ENCODE measurements around the gene HACL1. TPM values are rescaled to one million over a fixed set of nuclear protein-coding genes. Genes with fewer than 3 reads are reported as not detected.
"Not testable (repeated sequence)": the region's sequence is repeated elsewhere in the genome, so short reads cannot be mapped to it uniquely, and the experiment has no call there.

The HACL1 gene
- total RNA-seq, 1 experiment from 2014 or later = 19.0 TPM

DNA sequence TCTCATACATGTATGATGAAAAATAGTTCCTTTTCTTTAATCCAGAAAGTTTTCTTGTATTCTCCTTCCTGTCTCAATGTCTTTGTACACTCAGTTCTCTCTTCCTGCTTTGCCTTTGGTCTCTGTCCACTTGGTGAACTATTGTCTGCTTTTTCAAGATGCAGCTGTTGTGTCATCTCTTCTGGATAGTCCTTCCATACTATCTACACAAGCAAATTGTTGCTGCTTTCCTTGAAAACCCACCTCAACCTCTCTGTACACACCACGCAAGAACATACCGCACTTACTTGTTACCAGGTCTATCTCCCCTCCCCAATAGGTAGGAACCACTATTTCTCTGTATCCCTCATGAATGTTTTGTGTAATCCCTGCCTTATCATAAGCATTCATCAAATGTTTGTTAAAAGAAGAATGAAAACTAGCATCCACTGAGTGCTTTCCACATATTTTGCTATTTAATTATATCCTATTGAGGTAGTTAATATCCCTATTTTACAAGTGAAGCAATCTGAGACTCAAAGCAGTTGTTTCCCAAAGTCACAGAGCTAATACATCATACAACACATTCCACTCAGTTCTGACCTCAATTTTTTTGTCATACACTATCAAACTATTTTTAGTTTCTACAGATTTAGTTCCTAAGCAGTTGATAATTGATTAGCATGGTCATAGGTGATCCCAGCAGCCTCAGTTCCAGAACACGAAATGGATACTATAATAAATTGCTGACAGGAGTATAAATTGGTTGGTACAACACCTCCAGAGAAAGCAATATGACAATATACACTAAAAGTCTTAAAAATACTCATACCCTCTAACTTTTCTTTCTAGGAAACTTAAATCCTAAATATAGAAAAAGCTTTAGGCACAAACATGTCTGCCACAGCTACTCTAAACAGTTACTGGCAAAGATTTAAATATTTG, 19.6 kb downstream of the HACL1 start:
- no peak for DNase-seq (ENCODE audit: low spot score)

DNA sequence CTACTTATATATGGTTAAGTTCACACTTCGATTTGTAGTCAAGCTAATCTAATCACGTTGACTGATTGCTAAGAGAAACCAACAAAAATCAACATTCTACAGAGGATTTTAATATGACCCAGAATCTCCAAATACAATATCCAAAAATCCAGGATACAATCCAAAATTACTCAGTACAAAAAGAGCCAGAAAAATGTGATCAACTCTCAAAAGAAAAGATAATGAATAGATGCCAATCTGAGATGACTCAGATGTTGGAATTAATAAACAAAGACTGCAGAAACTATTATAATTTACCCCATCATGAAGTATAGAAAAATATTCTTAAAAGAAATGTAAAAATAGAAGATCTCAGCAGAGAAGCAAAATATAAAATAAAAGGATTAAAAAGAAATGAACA, 22.3 kb downstream of the HACL1 start:
- DNase-seq (ENCODE audit: low spot score) = no peak

DNA sequence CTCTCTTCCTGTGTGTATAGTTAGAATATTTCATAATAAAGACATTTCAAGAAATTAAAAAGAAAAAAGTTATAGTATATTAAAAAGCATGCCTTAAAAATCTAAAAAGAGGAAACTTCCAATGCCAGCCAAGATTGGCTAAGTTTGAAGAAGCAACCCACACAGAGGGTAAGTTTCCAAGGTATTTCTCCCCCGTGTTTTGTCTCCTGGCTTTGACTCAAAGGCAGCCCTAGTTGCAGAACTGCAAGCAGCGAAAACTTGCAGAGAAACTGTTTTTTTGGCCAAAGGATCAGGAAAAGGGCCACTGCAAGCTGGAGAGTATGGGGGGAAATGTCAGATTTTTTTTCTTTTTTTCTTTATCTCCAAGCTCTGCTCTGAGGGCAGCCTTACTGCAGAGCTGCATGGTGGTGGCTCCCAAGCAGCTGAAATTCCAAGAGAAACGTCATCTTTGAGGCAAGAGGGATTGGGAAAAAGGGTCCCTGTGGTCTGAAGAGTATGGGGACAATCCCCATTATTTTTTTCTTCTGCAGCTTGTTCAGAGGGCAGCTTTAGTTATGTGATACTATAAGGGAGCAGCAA, 23.0 kb downstream of the HACL1 start:
- no peak for DNase-seq (ENCODE audit: low spot score)

DNA sequence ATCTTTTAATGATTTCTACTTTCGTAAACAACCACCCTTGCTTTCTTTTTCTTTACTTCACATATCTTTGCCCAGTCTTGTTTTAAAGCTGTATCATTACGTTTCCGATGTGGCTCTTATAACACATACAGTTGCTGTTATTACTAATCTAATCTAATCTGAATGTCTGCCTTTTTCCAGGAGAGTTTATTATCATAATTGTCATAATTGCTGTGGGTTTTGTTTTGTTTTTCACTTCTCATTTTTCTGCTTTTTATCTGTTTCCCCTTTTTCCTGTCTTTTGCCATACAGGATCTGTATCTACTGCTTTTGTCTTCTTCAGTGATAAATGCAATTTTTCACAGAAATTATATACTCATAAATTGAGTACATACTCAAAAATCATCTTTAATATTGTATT, 24.9 kb downstream of the HACL1 start:
- DNase-seq (ENCODE audit: low spot score) = no peak

DNA sequence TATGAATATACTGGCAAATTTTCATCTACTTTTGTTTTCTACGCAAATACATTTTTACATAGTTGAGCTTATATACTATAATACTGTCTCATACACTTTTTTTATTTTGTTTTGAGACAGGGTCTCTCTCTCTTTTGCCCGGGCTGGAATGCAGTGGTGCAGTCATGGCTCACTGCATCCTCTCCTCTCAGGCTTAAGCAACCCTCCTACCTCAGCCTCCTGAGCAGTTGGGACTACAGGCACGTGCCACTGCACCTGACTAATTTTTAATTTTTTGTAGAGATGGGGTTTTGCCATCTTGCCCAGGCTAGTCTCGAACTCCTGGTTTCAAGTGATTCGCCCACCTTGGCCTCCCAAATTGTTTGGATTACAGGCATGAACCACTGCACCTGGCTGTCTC, 25.9 kb downstream of the HACL1 start:
- DNase-seq (ENCODE audit: low spot score) = no peak

DNA sequence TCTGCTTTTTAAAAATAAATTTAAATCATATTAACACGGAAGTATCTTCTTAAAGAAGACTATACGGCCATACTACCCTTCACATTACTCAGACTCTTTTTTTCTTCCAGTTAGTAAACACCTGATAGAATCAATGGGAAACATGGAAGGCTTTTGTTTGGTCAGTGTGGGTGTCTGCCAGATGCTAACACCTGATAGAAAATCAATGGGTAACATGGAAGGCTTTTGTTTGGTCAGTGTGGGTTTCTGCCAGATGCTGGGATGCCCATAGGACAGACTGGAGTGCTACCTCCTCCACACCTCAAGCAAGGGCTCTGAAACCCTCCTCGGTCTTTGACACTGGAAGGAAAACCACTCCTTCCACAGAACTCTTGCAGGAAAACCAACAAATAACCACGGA, 29.2 kb downstream of the HACL1 start:
- no peak for DNase-seq (ENCODE audit: low spot score)

DNA sequence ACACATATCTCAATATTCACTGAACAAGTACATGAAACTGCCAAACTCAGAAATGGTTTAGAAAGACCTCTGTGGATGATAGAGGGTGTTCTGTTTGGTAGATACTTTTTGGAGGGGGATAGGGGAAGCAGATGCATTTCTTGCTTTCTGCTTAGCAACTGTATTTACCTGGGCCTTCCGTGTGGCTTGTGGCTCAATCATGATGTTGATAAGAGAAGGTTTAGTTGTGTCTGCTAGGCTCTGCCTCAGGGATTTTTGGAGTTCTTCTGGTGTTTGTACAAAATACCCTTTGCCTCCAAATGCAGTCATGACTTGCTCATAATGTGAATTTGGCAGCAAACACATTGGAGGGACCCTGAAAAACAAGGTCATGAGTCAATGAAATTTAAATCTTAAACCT, 38.2 kb downstream of the HACL1 start:
- no peak for DNase-seq (ENCODE audit: low spot score)

DNA sequence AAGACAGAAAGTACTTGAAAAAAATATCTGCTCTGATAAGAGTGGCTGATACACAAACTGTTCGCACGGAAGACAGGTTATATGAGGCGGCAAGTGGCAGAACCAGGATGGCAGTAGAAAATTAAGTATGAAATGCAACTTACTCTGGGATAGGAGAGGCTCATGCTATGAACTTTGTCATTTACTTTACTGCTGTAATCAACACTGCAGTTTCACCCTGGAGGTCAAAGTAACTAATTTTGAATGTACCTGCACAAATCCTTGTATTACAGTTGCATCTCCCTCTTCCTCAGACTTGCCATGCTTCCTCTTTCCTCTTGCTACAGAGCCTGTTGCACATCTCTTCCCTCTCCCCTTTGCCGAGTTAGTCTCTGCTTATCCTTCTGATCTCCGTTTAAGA, 38.8 kb downstream of the HACL1 start:
- no peak for DNase-seq (ENCODE audit: low spot score)

DNA sequence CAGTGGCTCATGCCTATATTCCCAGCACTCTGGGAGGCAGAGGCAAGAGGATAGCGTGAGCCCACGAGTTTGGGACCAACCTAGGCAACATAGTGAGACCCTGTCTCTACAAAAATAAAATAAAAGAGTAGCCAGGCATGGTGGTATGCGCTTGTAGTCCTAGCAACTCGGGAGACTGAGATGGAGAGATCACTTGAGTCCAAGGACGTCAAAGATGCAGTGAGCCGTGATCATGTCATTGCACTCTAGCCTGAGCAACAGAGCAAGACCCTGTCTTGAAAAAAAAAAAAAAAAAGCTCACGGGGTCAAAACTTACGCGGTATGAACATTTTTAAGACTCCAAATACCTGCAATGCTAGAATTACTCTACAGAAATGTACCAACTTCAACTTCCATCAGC, 42.8 kb downstream of the HACL1 start:
- no peak for DNase-seq (ENCODE audit: low spot score)

DNA sequence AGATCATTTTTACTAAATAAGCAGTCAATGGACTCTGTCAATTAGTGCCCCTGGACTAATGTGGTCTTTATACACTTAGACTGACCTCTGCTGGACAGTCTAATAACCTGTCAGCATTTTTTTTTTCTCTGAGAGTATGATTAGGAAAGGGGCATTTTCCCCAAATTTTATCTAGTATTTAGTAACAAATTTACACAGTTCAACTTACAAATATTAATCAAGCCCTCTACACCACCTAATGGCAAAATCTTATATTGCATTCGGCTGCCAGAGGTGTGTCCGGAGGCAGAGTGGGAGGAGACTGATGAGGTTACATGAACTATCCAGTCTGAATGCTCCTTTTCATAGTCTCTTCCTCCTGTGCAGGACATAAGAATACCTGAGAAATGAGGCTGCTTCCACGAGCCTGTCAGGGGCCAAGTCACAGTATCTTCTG, 43.8 kb downstream of the HACL1 start:
- DNase-seq (ENCODE audit: low spot score) = peak; percentile 60

DNA sequence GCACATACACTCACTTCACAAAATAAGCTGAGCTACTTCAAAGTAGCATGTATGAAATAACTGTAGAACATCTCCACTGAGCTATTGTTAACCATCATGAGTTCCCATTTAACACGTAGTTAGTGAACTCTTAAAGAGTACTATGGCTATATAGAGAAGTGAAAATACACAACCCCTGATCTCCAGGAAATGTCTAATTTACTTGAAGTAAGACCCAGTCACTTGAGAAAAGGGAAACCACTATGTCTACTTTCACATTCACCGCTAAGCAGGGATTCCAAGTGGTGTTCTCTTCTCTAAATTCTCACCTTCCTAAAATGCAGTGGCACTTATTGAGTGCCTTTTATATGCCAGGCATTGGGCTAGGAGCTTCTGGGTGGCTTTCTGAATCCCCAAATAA, 44.9 kb downstream of the HACL1 start:
- no peak for DNase-seq (ENCODE audit: low spot score)

DNA sequence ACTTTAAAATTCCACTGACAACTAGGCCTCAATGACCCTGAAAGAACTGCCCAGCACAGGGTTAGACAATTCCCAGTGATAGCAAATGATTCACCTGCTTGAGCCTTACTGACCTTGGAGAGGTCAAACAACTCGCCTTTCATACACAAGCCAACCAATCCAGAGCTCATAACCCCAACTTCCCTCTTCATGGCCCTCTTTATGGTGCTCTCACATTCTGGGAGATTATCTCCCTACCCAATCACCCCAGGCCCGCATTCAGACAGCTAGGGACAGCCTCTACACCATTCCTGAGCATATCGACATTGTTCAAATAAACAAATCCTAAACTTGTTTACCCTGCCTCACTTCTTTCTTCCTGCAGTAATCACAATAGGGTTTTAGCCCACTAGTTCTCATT, 47.6 kb downstream of the HACL1 start:
- no peak for DNase-seq (ENCODE audit: low spot score)

DNA sequence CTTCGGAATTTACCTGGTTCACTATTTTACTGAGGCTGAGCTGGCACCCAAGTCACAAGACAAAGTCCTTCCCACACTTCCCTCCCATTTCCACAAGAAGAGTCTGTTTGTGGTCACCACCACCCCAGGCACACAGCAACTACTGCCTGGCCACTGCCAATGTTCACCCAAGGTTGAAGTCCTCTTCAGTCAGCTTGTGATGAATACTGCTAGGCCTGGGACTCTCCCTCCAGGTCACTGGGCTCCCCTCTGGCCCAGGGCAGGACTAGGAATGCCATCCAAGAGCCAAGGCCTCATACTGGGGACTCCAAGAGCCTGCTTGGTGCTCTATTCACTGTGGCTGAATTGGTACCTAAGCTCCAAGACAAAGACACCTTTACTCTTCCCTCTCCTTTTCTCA, 49.5 kb downstream of the HACL1 start:
- no peak for DNase-seq (ENCODE audit: low spot score)

DNA sequence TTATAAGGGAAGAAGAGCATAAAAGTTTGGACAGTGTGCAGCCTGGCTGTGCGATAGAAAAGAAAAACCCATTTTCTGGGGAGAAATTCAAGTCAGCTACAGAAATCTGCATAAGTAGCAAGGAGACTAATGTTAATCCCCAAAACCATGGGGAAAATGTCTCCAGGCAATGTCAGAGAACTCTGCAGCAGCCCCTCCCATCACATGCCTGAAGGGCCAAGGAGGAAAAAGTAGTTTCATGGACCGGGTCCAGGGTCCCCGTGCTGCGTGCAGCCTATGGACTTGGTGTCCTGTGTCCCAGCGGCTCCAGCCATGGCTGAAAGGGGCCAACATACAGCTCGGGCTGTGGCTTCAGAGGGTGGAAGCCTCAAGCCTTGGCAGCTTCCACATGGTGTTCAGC, 51.5 kb downstream of the HACL1 start:
- no peak for DNase-seq (ENCODE audit: low spot score)

DNA sequence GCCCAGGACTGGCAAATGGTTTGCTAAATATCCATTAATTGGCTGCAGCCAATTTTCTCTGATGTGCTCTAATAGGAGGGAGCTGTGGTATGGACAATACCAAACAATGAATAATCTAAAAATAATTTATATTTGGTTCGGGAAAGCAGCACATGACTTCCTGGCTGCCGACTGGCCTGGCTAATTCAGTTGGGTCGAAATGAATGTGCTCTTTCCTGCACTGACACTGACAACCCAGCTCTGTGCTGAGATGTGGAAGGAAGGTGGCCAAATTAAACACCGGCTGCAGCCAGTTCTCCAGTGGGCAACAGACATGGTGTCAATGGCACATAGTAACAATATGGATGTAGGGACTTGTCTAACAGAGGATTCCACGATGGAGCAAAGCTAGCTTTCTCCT, 58.8 kb downstream of the HACL1 start:
- DNase-seq (ENCODE audit: low spot score) = no peak

DNA sequence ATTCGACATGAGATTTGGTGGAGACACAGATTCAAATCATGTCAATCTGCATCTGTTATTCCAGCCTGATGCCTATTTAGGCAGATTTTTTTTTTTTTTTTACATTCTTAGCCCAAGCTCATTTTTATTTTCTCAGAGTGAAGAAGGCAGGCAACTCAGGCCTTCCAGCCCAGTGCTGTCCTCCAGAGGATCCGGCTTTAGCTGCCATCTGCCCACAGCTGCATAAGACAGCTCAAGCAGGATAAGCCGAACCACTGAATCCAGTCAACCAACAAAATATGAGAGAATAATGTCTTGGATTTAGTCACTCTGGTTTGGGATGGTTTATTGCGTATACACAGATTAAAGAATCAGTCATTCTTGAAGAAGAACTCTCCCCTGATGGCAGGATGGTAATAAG, 60.0 kb downstream of the HACL1 start:
- DNase-seq (ENCODE audit: low spot score) = no peak

DNA sequence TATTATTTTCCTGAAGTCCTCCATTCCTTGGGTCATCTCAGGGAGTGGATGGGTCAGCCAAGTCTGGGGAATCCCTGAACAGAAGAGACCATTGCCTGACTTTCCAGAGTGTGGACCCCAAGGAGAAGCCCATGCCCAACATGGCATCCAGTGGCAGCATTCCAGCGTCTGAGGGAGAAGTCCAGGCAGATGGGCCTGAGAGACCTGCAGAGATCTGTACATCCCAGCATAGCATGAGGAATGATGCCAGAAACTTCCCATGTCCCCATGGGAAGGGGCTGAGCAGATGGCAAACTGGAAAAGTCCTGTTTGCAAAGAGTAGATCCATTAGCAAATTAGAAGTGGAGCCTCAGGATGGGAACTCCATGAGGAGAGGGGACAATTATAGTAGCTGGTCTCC, 62.3 kb downstream of the HACL1 start:
- no peak for DNase-seq (ENCODE audit: low spot score)

DNA sequence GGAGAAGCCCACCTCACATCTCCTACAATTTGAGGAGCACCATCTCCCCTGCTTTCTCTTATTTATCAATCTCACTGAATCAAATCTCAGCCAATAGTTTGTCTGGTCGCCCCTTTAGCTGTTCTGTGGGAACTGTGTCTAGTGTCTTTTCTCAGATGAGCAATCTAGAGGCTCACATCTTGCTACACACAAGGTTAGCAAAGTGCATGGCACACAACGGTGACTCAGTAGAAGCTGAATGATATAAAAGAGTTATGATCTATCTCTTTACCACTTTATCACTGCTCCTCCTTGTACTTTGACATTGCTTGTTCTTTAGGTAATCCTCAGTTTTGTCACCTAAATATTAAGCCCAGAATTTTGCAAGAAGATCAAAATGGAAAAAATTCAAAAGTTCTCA, 63.0 kb downstream of the HACL1 start:
- DNase-seq (ENCODE audit: low spot score) = no peak

DNA sequence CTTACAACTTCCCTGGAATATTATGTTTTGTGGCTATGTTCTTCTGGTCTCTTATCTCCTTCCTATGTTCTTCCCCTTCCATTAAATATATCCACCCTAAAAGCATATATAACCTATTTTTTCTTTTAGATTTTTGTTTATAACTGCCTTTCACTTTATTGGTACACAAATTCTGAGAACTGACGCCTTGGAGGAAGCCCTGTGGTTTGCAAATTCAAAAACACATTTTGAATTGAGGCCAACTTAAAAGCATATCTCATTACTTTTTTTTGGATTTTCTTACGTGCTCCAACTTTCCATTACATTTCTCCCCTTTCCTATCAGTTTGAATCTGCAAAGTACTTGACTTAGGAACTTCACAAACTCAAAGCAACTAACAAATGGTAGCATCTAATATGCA, 64.5 kb downstream of the HACL1 start:
- no peak for DNase-seq (ENCODE audit: low spot score)

DNA sequence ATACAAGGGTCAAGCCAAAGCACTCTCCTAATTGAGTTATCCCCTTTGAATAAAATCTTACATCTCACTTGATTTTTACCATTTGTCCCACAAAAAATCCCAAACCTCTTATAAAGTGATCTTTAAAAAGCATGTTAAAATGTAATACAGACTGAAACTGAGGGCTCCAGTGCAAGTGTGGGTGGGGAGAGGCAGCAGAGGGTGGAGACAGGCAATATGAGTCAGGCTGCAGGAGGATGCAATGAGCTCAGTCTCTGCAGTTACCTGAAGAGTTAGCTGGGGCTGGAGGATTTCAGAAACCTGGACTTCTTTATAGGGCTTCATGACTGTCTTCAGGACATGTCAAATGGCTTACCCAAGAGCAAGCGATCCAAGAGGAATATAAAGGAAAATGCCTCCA, 65.6 kb downstream of the HACL1 start:
- DNase-seq (ENCODE audit: low spot score) = no peak

DNA sequence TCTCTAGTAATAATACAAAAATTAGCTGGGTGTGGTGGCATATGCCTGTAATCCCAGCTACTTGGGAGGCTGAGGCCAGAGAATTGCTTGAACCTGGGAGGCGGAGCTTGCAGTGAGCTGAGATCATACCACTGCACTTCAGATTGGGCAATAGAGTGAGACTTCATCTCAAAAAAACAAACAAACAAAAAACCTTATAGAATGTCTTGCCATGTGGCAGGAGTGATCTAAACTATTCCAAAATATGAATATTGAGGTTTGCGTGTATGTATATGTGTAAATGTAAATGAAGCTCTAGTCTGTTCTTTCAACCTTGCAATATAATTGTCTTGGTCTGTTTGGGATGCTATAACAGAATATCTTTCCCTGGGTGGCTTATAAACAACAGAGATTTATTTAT, 68.8 kb downstream of the HACL1 start:
- not testable (repeated sequence) for DNase-seq (ENCODE audit: low spot score)

DNA sequence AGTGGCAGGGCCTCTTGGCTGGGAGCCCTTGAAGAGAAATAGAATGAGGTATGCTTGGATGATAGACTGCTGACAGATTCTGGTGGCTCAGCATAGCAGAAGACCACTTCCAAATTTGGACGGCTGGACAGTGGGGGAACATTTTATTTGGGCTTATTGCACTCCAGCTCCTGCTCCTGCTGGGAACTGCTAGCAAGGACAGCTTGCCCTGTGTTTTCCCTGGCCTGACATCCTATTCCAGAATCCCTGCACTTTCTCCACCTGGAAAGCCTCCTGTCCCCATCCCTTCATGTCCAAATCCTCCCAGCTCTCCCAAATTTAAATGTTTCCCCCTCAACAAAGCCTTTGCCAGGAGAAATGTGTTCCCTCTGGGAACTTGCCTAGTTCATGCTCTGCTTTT, 70.0 kb downstream of the HACL1 start:
- no peak for DNase-seq (ENCODE audit: low spot score)

DNA sequence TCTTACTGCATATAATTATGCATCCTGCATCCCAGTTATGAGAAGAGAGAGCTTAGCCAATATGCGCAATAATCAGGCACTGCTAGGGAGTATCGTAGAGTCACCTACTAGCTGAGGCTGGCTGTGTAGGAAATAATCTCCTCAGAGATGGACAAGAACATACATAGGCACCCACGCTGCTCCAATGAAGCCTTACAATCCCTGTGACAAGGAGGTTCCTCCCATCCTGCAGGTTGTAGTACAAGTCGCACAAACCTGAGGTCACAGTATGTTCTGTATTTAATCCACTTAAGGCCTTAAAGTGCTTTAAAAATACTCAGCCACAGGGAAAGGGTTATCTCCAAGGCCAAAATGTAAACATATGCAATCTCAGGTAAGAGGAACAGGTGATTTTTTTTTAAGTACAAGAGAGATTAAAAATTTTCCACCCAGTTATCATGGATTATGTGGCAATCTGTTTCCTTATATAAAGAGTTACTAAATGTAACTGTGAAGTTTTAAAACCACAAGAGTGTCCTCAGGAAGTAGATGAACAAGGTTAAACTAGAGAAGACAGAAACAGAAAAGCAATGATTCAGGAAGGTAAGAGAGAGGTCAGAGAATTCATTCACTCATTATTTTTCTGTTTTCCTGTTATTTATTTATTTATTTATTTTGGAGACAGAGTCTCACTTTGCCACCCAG, 72.4 kb downstream of the HACL1 start:
- no peak for DNase-seq (ENCODE audit: low spot score)
